ENCODE measurements around the gene SETMAR.
"Not testable (repeated sequence)": the region's sequence is repeated elsewhere in the genome, so short reads cannot be mapped to it uniquely, and the experiment has no call there.

The SETMAR gene

GRCh38 chr3:4326868-4327267, 23.7 kb downstream of the SETMAR start:
- H3K4me3 ChIP-seq (ENCODE audit: low read depth, low read length), result no peak overlapping the region
- TF ChIP-seq CTCF (IDR thresholded peaks at IDR 0.05; ENCODE audit: borderline replicate concordance, insufficient read depth, low read depth, low read length), result no peak

GRCh38 chr3:4329806-4330205, 26.6 kb downstream of the SETMAR start:
- H3K4me3 ChIP-seq (ENCODE audit: low read depth, low read length), result not testable (repeated sequence)

GRCh38 chr3:4332111-4332510, 28.9 kb downstream of the SETMAR start:
- no peak overlapping the region for H3K4me3 ChIP-seq (ENCODE audit: low read depth, low read length)
- TF ChIP-seq CTCF (IDR thresholded peaks at IDR 0.05; ENCODE audit: borderline replicate concordance, insufficient read depth, low read depth, low read length), result no peak

GRCh38 chr3:4332574-4332973, 29.4 kb downstream of the SETMAR start:
- TF ChIP-seq CTCF (IDR thresholded peaks at IDR 0.05; ENCODE audit: borderline replicate concordance, insufficient read depth, low read depth, low read length), result no peak
- H3K4me3 ChIP-seq (ENCODE audit: low read depth, low read length), result no peak overlapping the region

GRCh38 chr3:4332991-4333390, 29.8 kb downstream of the SETMAR start:
- no peak overlapping the region for H3K4me3 ChIP-seq (ENCODE audit: low read depth, low read length)
- TF ChIP-seq CTCF (IDR thresholded peaks at IDR 0.05; ENCODE audit: borderline replicate concordance, insufficient read depth, low read depth, low read length), result no peak

GRCh38 chr3:4334548-4334947, 31.4 kb downstream of the SETMAR start:
- 0 out of 2 replicates have a peak, but pooled peaks have one; percentile 4 for TF ChIP-seq CTCF (IDR thresholded peaks at IDR 0.05; ENCODE audit: borderline replicate concordance, insufficient read depth, low read depth, low read length)
- H3K4me3 ChIP-seq (ENCODE audit: low read depth, low read length), result no peak overlapping the region

GRCh38 chr3:4335840-4336562, 32.8 kb downstream of the SETMAR start:
- H3K4me3 ChIP-seq (ENCODE audit: low read depth, low read length), result no peak overlapping the region
- no peak for TF ChIP-seq CTCF (IDR thresholded peaks at IDR 0.05; ENCODE audit: borderline replicate concordance, insufficient read depth, low read depth, low read length)
